Measurements from ENCODE around the gene KIF26A. TPM values are rescaled to one million over a fixed set of nuclear protein-coding genes. Genes with fewer than 3 reads are reported as not detected.
A peak's percentile ranks its signal among the peaks of the same experiment; 100 is the strongest.

KIF26A gene
- total and polyA plus RNA-seq, 7 donors: 0.99 to 3.2 (median 1.8) TPM

GRCh38 chr14:104119488-104120251, 18.7 kb upstream of the KIF26A start:
- H3K9me3 ChIP-seq: peaks cover 16% of the 10 kb centered on the region
- no peak overlapping the region for H3K27ac ChIP-seq
- peaks cover 0 to 71% (median 33%) of the 10 kb centered on the region in 3 donors for H3K27me3 ChIP-seq (ENCODE audit: insufficient read depth in 3 of 3, low read length in 2 of 3)
- no peaks in the 10 kb centered on the region for H3K4me1 ChIP-seq
- no peak overlapping the region for H3K4me3 ChIP-seq
- 64 to 70% (median 69%) methylated on average over 18 of the region's 18 CpGs for WGBS, 3 donors
- no peaks in the 10 kb centered on the region for H3K36me3 ChIP-seq (ENCODE audit: insufficient read depth in 1 of 2, low read depth in 1 of 2)
- TF ChIP-seq CTCF (IDR thresholded peaks at IDR 0.05): no peak
- intact Hi-C loops (cut with DNase I): no loop called here
- ATAC-seq (no peak), DNase-seq (peak in 1 of 2 donors; percentile 5)

- H3K9me3 ChIP-seq: peaks cover 18% of the 10 kb centered on the region
- peaks cover 0 to 70% (median 31%) of the 10 kb centered on the region in 3 donors for H3K27me3 ChIP-seq (ENCODE audit: insufficient read depth in 3 of 3, low read length in 2 of 3)
- DNase-seq (no peak), ATAC-seq (no peak)
- H3K36me3 ChIP-seq (ENCODE audit: insufficient read depth in 1 of 2, low read depth in 1 of 2): no peaks in the 10 kb centered on the region
- H3K4me1 ChIP-seq: no peaks in the 10 kb centered on the region
- no peak overlapping the region for H3K4me3 ChIP-seq
- TF ChIP-seq CTCF (IDR thresholded peaks at IDR 0.05): no peak
- 71 to 76% (median 72%) methylated on average over 5 of the region's 5 CpGs for WGBS, 3 donors
- no peak overlapping the region for H3K27ac ChIP-seq
- intact Hi-C loops (cut with DNase I): no loop called here
These were observed 18.1 kb upstream of the KIF26A start for GRCh38 chr14:104120281-104120741.

- 65 to 77% (median 73%) methylated on average over 5 of the region's 5 CpGs for WGBS, 3 donors
- DNase-seq (no peak), ATAC-seq (no peak)
- Histone ChIP-seq H3K4me3 (no peak overlapping the region), H3K27ac (no peak overlapping the region), H3K27me3 (ENCODE audit: insufficient read depth in 3 of 3, low read length in 2 of 3) (peaks cover 0 to 62% (median 31%) of the 10 kb centered on the region in 3 donors), H3K9me3 (peaks cover 18% of the 10 kb centered on the region), H3K36me3 (ENCODE audit: insufficient read depth in 1 of 2, low read depth in 1 of 2) (no peaks in the 10 kb centered on the region), H3K4me1 (no peaks in the 10 kb centered on the region)
- TF ChIP-seq CTCF (IDR thresholded peaks at IDR 0.05): no peak
- intact Hi-C loops (cut with DNase I): no loop called here
These were observed 17.2 kb upstream of the KIF26A start for GRCh38 chr14:104121142-104121541.

GRCh38 chr14:104123879-104124278, 14.5 kb upstream of the KIF26A start:
- 96 to 100% (median 98%) methylated on average over 1 of the region's 1 CpG for WGBS, 3 donors
- TF ChIP-seq CTCF (IDR thresholded peaks at IDR 0.05): no peak
- DNase-seq (no peak), ATAC-seq (no peak)
- intact Hi-C loops (cut with DNase I): no loop called here
- Histone ChIP-seq H3K36me3 (ENCODE audit: insufficient read depth in 1 of 2, low read depth in 1 of 2) (no peaks in the 10 kb centered on the region), H3K27ac (no peak overlapping the region), H3K27me3 (ENCODE audit: insufficient read depth in 3 of 3, low read length in 2 of 3) (peaks cover 0 to 46% (median 17%) of the 10 kb centered on the region in 3 donors), H3K4me1 (no peaks in the 10 kb centered on the region), H3K9me3 (peaks cover 18% of the 10 kb centered on the region), H3K4me3 (no peak overlapping the region)

Measured in psoas muscle (tissue), 8 donors.